ENCODE data around the gene SUPT5H. TPM values are rescaled to one million over a fixed set of nuclear protein-coding genes. Genes with fewer than 3 reads are reported as not detected.
"Not testable (repeated sequence)": the region's sequence is repeated elsewhere in the genome, so short reads cannot be mapped to it uniquely, and the experiment has no call there.

SUPT5H gene
- total RNA-seq, 1 donor from 2014 or later = 200 TPM

- H3K9me3 Mint-ChIP-seq = no peaks in the 10 kb centered on the region
- no peaks in the 10 kb centered on the region for H3K27me3 Mint-ChIP-seq
Observed at GRCh38 chr19:39472746-39473442, 27.5 kb downstream of the SUPT5H start.

GRCh38 chr19:39473443-39473960, 28.1 kb downstream of the SUPT5H start:
- ATAC-seq (ENCODE audit: low read depth) (no peak), DNase-seq (no peak)
- TF ChIP-seq CTCF (IDR thresholded peaks at IDR 0.05) = no peak
- intact Hi-C loops (cut with micrococcal nuclease) = no loop called here
- CTCF ChIA-PET = interaction anchor here (0.6 to 1.7 kb wide), 9 partner anchors 8 to 213 kb away, joined by 3 to 17 read pairs (median 3); partner anchors contain the start of gene EID2B
- Mint-ChIP-seq H3K4me3 (no peak overlapping the region), H3K36me3 (ENCODE audit: low read depth) (peaks cover 82% of the 10 kb centered on the region), H3K4me1 (no peaks in the 10 kb centered on the region), H3K27ac (no peak overlapping the region), H3K27me3 (no peaks in the 10 kb centered on the region), H3K9me3 (no peaks in the 10 kb centered on the region)
- POLR2A ChIA-PET = interaction anchor here (0.9 kb wide), 1 partner anchor 59 kb away, joined by 3 read pairs; the partner anchor contains the start of gene EID2B

More at GRCh38 chr19:39472746-39473442, 27.5 kb downstream of the SUPT5H start:
- no peaks in the 10 kb centered on the region for H3K4me1 Mint-ChIP-seq
- TF ChIP-seq CTCF (IDR thresholded peaks at IDR 0.05) = no peak
- no peak overlapping the region for H3K27ac Mint-ChIP-seq
- no peak overlapping the region for H3K4me3 Mint-ChIP-seq
- peaks cover 88% of the 10 kb centered on the region for H3K36me3 Mint-ChIP-seq (ENCODE audit: low read depth)
- DNase-seq = no peak
- ATAC-seq (ENCODE audit: low read depth) = no peak
- CTCF ChIA-PET = no interaction called here
- intact Hi-C loops (cut with micrococcal nuclease) = no loop called here
- POLR2A ChIA-PET = no interaction called here

- Mint-ChIP-seq H3K27me3 (no peaks in the 10 kb centered on the region), H3K9me3 (no peaks in the 10 kb centered on the region), H3K36me3 (ENCODE audit: low read depth) (peaks cover 75% of the 10 kb centered on the region), H3K4me1 (no peaks in the 10 kb centered on the region), H3K4me3 (no peak overlapping the region), H3K27ac (no peak overlapping the region)
- DNase-seq (peak; percentile 71), ATAC-seq (ENCODE audit: low read depth) (peak; percentile 88)
- intact Hi-C loops (cut with micrococcal nuclease) = loop anchor here (1.0 to 2.0 kb wide), 2 partner anchors 58 to 77 kb away; partner anchors contain the start of gene EID2B
- CTCF ChIA-PET = interaction anchor here (0.6 to 1.7 kb wide), 18 partner anchors 9 to 214 kb away, joined by 3 to 17 read pairs (median 3); partner anchors contain the start of genes EID2B, PLEKHG2 and SUPT5H
- POLR2A ChIA-PET = interaction anchor here (0.9 to 1.3 kb wide), 2 partner anchors 29 to 58 kb away, joined by 3 to 7 read pairs; partner anchors contain the start of genes EID2B and SUPT5H
- no peak for TF ChIP-seq CTCF (IDR thresholded peaks at IDR 0.05)
Observed at GRCh38 chr19:39474139-39474620, 28.8 kb downstream of the SUPT5H start.

- intact Hi-C loops (cut with micrococcal nuclease) = loop anchor here (2.0 kb wide), 1 partner anchor 79 kb away; no protein-coding TSS in a partner anchor
- ChIA-PET CTCF (interaction anchor here (1.0 to 1.7 kb wide), 2 partner anchors 22 to 55 kb away, joined by 4 read pairs; no protein-coding TSS in a partner anchor), POLR2A (interaction anchor here (1.1 to 1.2 kb wide), 2 partner anchors 31 to 78 kb away, joined by 3 to 5 read pairs; partner anchors contain the start of gene SUPT5H)
Observed at GRCh38 chr19:39475748-39476147, 30.4 kb downstream of the SUPT5H start.

GRCh38 chr19:39479319-39479801, 34.0 kb downstream of the SUPT5H start:
- intact Hi-C loops (cut with micrococcal nuclease); DNase-seq; ATAC-seq (ENCODE audit: low read depth); H3K9me3 Mint-ChIP-seq; CTCF ChIA-PET; POLR2A ChIA-PET; H3K27me3 Mint-ChIP-seq: not testable (repeated sequence)
- Mint-ChIP-seq H3K4me1 (peaks cover 25% of the 10 kb centered on the region), H3K27ac (peak overlapping the region; percentile 47), H3K4me3 (peak overlapping the region; percentile 91), H3K36me3 (ENCODE audit: low read depth) (peaks cover 41% of the 10 kb centered on the region)

More at GRCh38 chr19:39475748-39476147, 30.4 kb downstream of the SUPT5H start:
- Mint-ChIP-seq H3K27me3 (no peaks in the 10 kb centered on the region), H3K4me1 (peaks cover 12% of the 10 kb centered on the region), H3K4me3 (no peak overlapping the region), H3K9me3 (no peaks in the 10 kb centered on the region), H3K27ac (no peak overlapping the region), H3K36me3 (ENCODE audit: low read depth) (peaks cover 60% of the 10 kb centered on the region)
- ATAC-seq (ENCODE audit: low read depth) (no peak), DNase-seq (no peak)
- no peak for TF ChIP-seq CTCF (IDR thresholded peaks at IDR 0.05)
